HG03280 (cell line): ENCODE results near the gene KEAP1.

Source experiments
- ATAC-seq: cut with Tn5 transposase; IDR thresholded peaks from one replicate; pipeline ENCODE4 v1.9.1; 2021; ENCODE audit warnings: mild to moderate bottlenecking, moderate library complexity; ENCODE audit not compliant: unreplicated experiment

The KEAP1 gene

DNA sequence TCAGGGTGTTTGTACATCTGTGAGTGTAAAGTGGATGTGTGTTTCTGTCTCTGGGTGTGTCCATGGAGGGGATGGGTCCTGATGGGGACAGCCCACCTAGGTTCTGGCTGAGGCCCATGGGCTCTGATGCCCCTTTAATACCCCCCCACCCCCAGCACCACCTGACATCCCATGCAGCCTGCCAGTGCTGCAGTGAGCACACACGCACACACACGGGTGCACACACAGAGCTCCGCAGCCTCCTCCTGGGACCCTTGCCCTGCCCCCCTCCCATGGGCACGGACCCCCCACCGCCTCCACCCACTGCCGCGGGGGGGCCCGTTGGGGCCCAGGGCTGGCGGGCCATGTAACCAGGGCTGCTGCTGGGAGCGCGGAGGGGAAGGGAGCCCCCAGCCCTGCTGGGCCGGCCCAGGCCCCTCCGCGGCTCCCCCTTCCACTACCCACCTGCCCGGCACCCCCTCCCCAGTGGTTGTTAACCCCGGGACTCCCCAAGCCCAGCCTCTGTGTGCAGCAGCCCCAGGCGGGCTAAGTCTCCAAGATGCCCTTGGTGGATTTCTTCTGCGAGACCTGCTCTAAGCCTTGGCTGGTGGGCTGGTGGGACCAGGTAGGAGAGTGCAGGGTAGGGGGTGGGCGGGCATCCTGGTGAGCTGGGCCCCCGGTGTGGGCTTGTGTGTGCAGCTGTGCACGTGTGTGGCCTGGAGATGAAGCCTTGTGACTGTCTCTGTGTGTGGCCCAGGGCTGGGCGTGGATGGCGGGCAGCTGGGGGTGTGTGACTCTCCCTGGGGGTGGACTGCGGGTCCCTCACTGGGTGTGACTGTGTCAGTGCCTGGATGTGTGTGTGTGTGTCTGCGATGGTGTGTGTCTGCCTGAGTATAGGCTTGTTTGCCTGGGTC, 50.2 kb downstream of the KEAP1 start:
- no peak for ATAC-seq

DNA sequence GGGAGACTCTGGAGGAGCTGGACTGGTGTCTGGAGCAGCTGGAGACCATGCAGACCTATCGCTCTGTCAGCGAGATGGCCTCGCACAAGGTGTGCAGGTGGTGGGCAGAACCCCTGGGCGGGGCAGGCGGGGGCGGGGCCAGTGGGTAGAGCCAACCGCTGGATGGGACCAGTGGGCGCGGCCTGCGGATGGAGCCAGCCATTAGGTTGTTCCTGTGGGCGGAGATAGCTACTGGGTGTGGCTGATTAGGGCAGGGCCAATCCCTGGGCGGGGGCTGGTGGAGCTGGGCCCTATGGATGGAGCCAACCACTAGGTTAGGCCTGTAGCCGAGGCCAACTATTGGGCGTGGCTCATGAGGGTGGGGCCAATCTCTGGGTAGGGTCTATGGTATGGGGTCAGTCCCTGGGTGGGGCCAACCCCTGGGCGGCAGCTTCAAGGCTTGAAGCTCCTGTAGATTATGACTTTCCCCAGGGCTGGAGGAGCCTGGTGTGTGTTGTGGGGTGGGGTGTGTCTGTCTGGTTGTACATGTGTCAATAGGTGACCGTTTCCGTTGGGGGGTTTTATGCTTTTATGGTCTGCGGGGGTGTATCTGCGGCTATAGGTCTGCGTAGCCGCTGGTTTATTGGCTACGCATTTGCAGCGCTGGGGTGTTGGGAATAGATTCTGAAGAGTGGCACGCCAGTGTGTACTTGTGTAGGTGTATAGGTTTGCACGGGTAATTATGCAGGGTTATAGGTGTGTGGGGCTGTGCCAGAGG, 52.1 kb downstream of the KEAP1 start:
- no peak for ATAC-seq

DNA sequence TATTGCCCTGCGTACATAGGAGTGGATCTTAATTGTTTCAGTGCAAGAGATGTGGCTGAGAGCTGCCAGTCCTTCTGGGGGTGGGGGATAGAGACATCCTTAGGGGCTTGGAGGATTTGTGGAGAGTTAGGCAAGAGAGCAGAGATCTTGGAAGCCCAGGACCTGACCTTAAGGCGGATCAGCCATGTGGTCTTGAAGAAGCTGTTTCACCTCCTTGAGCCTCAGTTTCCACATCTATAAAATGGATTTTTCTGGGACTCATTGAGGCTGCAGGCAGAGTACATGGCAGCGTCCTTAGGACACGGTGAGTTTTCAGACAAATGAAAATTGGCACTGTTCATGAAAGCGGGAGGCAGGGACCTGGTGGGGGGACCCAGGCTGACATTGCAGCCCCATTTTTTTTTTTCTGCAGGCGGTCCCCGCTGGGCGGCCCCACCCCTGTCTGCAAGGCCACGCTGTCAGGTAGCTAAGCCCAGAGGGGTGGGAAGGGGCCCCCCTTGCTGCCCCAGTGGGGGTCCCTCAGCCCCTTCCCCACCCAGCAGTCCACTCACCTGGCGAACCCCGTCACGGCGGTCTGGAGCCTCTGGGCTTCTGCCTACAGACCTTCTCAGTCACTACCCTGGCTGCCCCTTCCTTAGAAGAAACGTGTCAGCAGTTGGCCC, 52.8 kb downstream of the KEAP1 start:
- no peak for ATAC-seq

DNA sequence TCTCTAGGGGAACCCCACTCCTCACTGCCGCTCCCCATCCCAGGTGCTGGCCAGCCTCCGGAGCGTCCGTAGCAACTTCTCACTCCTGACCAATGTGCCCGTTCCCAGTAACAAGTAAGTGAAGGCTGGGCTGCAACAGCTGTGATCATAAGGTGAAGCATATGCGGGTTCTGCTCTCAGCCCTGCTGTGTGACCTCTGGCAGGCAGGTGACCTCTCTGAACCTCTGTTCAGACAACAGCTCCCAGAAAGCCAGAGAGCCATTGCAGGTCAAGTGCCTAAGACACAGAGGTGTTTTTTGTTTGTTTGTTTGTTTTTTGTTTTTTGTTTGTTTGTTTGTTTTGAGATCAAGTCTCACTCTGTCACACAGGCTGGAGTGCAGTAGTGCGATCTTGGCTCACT, 54.1 kb downstream of the KEAP1 start:
- no peak for ATAC-seq

DNA sequence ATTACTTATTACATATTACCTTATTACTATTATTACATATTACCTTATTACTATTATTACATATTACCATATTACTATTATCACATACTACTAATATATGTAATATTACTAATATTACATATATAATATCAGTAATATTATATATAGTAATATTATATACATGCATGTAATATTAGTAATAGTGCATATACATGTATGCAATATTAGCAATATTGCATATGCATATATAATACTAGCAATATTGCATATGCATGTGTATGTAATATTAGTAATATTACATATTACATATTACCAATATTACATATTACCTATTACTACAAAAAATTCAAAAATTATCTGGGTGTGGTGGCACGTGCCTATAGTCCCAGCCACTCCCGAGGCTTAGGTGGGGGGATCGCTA, 60.5 kb downstream of the KEAP1 start:
- ATAC-seq, result no peak

DNA sequence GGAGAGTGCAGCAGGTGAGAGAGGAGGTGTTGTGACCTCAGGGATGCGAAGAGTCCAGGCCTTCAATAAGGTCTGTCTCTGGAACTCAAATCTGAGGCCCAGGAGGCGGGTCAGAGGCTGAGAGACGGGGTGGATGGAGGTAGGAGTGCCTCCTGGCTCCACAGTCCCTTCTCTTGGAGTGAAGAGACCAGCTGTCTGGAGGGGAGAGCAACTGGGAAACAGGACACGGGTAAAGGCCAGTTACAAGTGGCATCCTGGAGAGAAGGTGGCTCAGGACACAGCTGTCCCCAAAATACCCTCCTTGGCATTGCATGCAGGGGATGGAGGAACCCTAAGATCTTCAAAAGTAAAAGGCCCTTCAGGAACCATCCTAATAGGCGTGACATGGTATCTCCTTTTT, 63.6 kb downstream of the KEAP1 start:
- ATAC-seq, result no peak
